NB4 (cell line): Measurements from ENCODE around the gene STK16.

ENCODE experiments used
- CTCF ChIP-seq: IDR thresholded peaks from one replicate; pipeline ENCODE4 v1.5.1; 2012; ENCODE audit warnings: low read depth, low read length
- MAX ChIP-seq: IDR thresholded peaks from 2 replicates; pipeline ENCODE4 v1.6.1; 2011; ENCODE audit warnings: low read depth, low read length

GRCh38 chr2:219197388-219197787, 47.9 kb upstream of the STK16 start:
- TF ChIP-seq CTCF = no peak
- no peak for TF ChIP-seq MAX
